Prostate gland (tissue), 2 donors: ENCODE results near the gene SIGLEC1. TPM values are rescaled to one million over a fixed set of nuclear protein-coding genes. Genes with fewer than 3 reads are reported as not detected.

Experiments
- DNase-seq: peaks from one replicate; pipeline ENCODE4 v3.0.0-alpha.2; 2019; ENCODE audit warnings: low spot score
- H3K27ac ChIP-seq, 2 donors: fragments of 200-600 bp; sonication (generic); 2 replicates each; pipeline ENCODE4 v1.5.1; 2017 to 2019
- H3K27me3 ChIP-seq: fragments of 200-600 bp; sonication (generic); replicated peaks from 2 replicates; pipeline ENCODE4 v1.5.1; 2019; ENCODE audit not compliant: insufficient read depth
- H3K36me3 ChIP-seq, 2 donors: fragments of 200-600 bp; sonication (generic); 1 replicate in 1 of 2; 2 replicates in 1 of 2; pipeline versions ENCODE4 v1.5.1 to v1.8.1; 2017 to 2019
- H3K4me1 ChIP-seq: fragments of 200-600 bp; sonication (generic); replicated peaks from 2 replicates; pipeline ENCODE4 v1.5.1; 2019
- H3K4me3 ChIP-seq, 2 donors: fragments of 200-600 bp; sonication (generic); 2 replicates each; pipeline ENCODE4 v1.5.1; 2017 to 2019
- H3K9me3 ChIP-seq: fragments of 200-600 bp; sonication (generic); 2 replicates; pipeline ENCODE4 v1.5.1; 2017
- POLR2A ChIP-seq: fragments of 450-650 bp; IDR thresholded peaks from one replicate; pipeline ENCODE4 v1.6.1; 2016; ENCODE audit warnings: antibody characterized with exemption, mild to moderate bottlenecking
- POLR2AphosphoS5 ChIP-seq: sonication (generic); formaldehyde crosslinking; IDR thresholded peaks from one replicate; pipeline ENCODE4 v1.6.1; 2017; ENCODE audit warnings: antibody characterized with exemption
- WGBS: methylation state at CpG from one replicate; pipeline ENCODE4 v1.1.5; 2018; 5-methylcytosine and 5-hydroxymethylcytosine counted together
- intact Hi-C: fragments of 100-400 bp; cut with DNase I; formaldehyde crosslinking; loops from one replicate; pipeline ENCODE4 v1.14.2; 2022
- total RNA-seq, 2 donors: library from RNA; depleted of rRNA; stranded (reverse); fragments of >200 nt; gene quantifications; one replicate each; pipeline ENCODE4 v1.1.0, GENCODE V29; 2016
- TF ChIP-seq, protein P1 (sequence below), 4 experiments: fragments of 200-600 bp in 2 of 4; fragments of 450-650 bp in 2 of 4; sonication (generic) in 2 of 4; IDR thresholded peaks; 1 replicate in 3 of 4; 2 replicates in 1 of 4; pipeline ENCODE4 v1.5.1; 2016 to 2019; ENCODE audit warnings: antibody characterized with exemption in 4 of 4, mild to moderate bottlenecking in 2 of 4, moderate library complexity in 2 of 4

Gene SIGLEC1
- total RNA-seq, 2 donors from 2014 or later, result 0.32 to 5.3 TPM

DNA sequence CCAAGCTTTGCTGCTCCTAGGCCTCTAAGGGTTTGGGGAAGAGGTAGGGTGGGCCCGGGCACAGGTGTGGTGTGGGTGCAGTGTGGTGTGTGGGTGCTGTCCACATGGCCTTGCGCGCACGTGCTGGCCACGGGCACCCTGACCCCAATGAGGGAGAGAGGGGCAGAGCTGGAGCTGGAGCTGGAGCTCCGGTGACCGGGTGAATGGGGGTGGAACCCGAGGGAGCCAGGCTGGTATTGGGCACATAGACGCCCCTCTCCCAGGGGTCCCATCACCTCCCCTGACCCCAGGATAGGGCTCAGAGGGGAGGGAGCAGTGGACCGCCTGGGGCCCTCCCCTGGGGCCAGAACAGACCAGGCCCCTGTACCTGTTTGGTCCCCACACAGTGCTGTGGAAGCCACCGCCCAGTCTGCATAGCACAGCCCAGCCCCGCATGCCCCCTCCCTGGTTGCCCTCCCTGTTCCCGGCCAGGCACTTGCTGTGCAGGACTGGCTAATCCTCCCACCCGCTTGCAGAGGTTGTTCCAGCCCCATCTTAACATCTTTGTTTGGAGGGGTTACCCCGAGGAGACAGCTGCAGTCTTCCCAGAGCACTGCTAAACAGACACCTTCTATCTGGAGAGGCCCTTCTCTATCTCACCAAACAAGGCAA, 31.6 kb downstream of the SIGLEC1 start:
- Histone ChIP-seq H3K4me1 (no peaks in the 10 kb centered on the region), H3K9me3 (no peaks in the 10 kb centered on the region), H3K4me3 (peak overlapping the region; percentile 34), H3K27ac (peak overlapping the region; percentile 69 to 76), H3K36me3 (no peaks in the 10 kb centered on the region), H3K27me3 (peaks cover 3% of the 10 kb centered on the region)
- TF ChIP-seq POLR2AphosphoS5, result no peak
- TF ChIP-seq, protein P1, sequence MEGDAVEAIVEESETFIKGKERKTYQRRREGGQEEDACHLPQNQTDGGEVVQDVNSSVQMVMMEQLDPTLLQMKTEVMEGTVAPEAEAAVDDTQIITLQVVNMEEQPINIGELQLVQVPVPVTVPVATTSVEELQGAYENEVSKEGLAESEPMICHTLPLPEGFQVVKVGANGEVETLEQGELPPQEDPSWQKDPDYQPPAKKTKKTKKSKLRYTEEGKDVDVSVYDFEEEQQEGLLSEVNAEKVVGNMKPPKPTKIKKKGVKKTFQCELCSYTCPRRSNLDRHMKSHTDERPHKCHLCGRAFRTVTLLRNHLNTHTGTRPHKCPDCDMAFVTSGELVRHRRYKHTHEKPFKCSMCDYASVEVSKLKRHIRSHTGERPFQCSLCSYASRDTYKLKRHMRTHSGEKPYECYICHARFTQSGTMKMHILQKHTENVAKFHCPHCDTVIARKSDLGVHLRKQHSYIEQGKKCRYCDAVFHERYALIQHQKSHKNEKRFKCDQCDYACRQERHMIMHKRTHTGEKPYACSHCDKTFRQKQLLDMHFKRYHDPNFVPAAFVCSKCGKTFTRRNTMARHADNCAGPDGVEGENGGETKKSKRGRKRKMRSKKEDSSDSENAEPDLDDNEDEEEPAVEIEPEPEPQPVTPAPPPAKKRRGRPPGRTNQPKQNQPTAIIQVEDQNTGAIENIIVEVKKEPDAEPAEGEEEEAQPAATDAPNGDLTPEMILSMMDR (IDR thresholded peaks at IDR 0.05), result no peak
- no peak for TF ChIP-seq POLR2A
- intact Hi-C loops, result no loop called here
- DNase-seq, result no peak
- 48% methylated on average over 13 of the region's 15 CpGs for WGBS

DNA sequence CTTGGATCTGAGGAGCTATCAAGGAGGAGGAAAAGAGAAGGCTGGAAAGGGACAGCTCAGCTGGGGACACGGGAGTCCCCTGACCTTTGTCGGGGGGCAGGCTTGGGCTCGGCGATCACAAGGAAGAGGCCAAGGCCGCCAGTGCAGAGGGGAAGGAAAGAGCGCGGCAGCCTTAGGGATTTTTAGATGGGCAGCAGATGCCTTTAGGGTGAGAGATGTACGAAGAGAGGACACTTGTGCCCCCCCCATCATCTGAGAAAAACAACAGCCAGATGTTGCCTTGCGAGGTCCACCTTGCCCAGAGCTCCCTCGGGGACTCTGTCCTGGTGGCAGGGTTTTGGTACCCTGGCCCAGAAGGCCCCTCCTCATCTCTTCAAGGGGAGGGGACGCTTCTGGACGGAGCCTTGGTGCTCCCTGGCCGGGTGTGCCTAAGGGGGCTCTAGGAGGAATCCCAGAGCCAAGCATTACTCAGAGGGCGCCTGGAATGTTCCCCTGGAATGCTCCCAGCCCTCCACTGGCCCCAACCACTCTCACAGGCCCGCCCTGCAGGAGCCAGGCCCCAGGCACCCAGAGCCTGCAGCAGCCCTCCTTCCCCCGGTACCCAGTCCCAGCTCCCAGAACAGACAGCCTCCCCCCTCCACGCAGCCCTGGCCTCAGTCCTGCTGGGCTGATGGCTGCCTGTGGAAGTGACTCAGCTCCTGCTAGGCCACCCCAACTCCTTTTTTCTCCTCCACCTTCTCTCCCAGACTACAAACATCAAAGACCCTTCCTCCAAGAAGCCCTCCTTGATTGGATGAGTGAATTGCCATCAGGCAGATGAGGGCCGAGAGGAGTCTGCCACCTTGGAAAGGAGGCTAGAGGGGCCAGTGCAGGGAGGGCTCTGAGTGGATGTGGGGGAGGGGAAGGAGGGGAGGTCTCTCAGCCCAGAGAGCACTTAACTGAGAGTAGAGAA, 32.4 kb downstream of the SIGLEC1 start:
- no peaks in the 10 kb centered on the region for H3K9me3 ChIP-seq
- peak overlapping the region in 1 of 2 donors; percentile 34 for H3K4me3 ChIP-seq
- peaks cover 3% of the 10 kb centered on the region for H3K27me3 ChIP-seq
- 50% methylated on average over 17 of the region's 18 CpGs for WGBS
- intact Hi-C loops, result loop anchor here (5.0 to 10.0 kb wide), 2 partner anchors 87 to 165 kb away; partner anchors contain the start of genes ADISSP and MAVS
- TF ChIP-seq, protein P1 (IDR thresholded peaks at IDR 0.05), result no peak
- TF ChIP-seq POLR2A, result no peak
- TF ChIP-seq POLR2AphosphoS5, result no peak
- H3K4me1 ChIP-seq, result no peaks in the 10 kb centered on the region
- DNase-seq, result no peak
- peak overlapping the region; percentile 69 to 76 for H3K27ac ChIP-seq
- H3K36me3 ChIP-seq, result no peaks in the 10 kb centered on the region

DNA sequence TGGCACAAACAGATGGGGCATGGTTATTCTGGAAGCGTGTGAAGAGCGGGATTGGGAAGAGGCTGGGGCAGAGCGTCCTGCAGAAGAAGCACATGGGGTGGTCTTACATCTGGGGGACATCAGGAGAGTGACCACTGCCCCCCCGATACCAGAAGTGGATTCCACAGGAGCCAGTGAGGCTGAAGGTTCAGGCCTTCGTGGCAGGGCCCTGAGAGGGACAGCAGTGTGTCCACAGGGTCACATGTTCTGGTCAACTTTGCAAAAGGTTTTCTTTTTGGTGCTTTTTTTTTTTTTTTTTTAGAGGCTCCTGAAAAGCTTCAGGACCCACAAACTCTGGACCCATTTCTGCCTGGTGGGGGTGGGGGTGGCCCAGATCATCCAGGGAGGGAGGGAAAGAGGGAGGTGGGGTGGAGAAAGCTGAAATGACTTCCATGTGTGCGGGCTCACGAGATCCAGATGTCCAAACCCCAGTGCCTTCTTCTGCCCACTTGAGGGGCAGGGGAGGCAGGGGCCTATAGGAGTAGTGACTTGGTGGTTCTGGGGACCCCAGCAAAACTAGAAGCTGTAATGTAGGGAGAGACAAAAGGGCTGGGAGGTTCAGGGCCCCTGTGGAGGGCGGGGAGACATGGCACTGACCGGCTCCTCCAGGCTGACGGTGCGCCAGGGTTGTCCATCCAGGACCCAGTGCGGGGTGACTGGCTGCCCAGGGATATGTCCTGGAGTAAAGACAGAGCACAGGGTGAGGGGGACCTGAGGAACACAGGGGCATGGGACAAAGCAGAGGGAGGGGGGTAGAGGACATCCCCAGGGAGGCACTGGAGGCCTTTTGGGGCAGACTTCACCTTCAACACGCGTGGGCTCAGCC, 33.3 kb downstream of the SIGLEC1 start:
- no peaks in the 10 kb centered on the region for H3K4me1 ChIP-seq
- no peak for TF ChIP-seq POLR2A
- TF ChIP-seq, protein P1 (IDR thresholded peaks at IDR 0.05), result no peak
- TF ChIP-seq POLR2AphosphoS5, result no peak
- H3K27ac ChIP-seq, result peak overlapping the region; percentile 69 to 76
- H3K4me3 ChIP-seq, result no peak overlapping the region
- no peaks in the 10 kb centered on the region for H3K36me3 ChIP-seq
- DNase-seq, result no peak
- H3K9me3 ChIP-seq, result no peaks in the 10 kb centered on the region
- H3K27me3 ChIP-seq, result peaks cover 3% of the 10 kb centered on the region
- intact Hi-C loops, result loop anchor here (5.0 to 10.0 kb wide), 2 partner anchors 88 to 166 kb away; partner anchors contain the start of genes ADISSP and MAVS
- WGBS, result 75% methylated on average over 14 of the region's 14 CpGs

- H3K4me1 ChIP-seq, result no peaks in the 10 kb centered on the region
- peak overlapping the region; percentile 37 to 55 for H3K27ac ChIP-seq
- H3K27me3 ChIP-seq, result peaks cover 10% of the 10 kb centered on the region
- no peaks in the 10 kb centered on the region for H3K9me3 ChIP-seq
- H3K36me3 ChIP-seq, result no peaks in the 10 kb centered on the region
- 33% methylated on average over 1 of the region's 2 CpGs for WGBS
- TF ChIP-seq POLR2AphosphoS5 (no peak), POLR2A (no peak)
- no peak for DNase-seq
- intact Hi-C loops, result loop anchor here (5.0 to 10.0 kb wide), 2 partner anchors 89 to 167 kb away; partner anchors contain the start of genes ADISSP and MAVS
- H3K4me3 ChIP-seq, result no peak overlapping the region
Observed at GRCh38 chr20:3678198-3678597, 34.2 kb downstream of the SIGLEC1 start.
